K562 (cell line): Measurements from ENCODE around the gene ABCC11. TPM values are rescaled to one million over a fixed set of nuclear protein-coding genes. Genes with fewer than 3 reads are reported as not detected.

Experiments
- ATAC-seq: fragments of 200-7000 bp; cut with Tn5 transposase; 3 replicates; pipeline ENCODE4 v1.9.1; 2020; ENCODE audit warnings: moderate library complexity
- BruUV-seq: library from RNA; stranded (reverse); fragments of 400-500 nt; replicated peaks from 2 replicates; lab custom pipeline; 2021; lab: Mats Ljungman, UMichigan
- CTCF ChIA-PET: fragments of 300-600 bp; formaldehyde crosslinking; extraction: SDS; loops from one replicate; lab custom pipeline; 2021; ENCODE audit warnings: low intra/inter-chr PET ratio; lab: Yijun Ruan, JAX
- POLR2A ChIA-PET: fragments of 300-600, 350-650 bp; sonication (Branson Sonifier 250); formaldehyde crosslinking; extraction: SDS; loops from one replicate; lab custom pipeline; 2021; ENCODE audit warnings: antibody characterized with exemption, inconsistent platforms; lab: Yijun Ruan, JAX
- DNase-seq, 4 experiments: peaks; one replicate each; pipeline versions ENCODE4 v3.0.0 to v3.0.0-alpha.2; 2011 to 2018; ENCODE audit warnings: low spot score in 3 of 4, mixed read lengths in 3 of 4; ENCODE audit errors: extremely low read depth in 1 of 4
- FAIRE-seq: peaks from 2 replicates; lab custom pipeline; 2011; peaks lifted over from hg19 to GRCh38; lab: Jason Lieb, UNC
- H2AFZ ChIP-seq: 2 replicates; pipeline ENCODE4 v1.6.0; 2011; ENCODE audit warnings: low read depth, low read length, control low read depth, inconsistent platforms
- H3K27ac ChIP-seq: fragments of 200-600 bp; 3 replicates; pipeline ENCODE4 v1.8.0; 2011; ENCODE audit warnings: low read depth, mild to moderate bottlenecking, control low read depth, inconsistent platforms, low read length, moderate library complexity, mixed read lengths; ENCODE audit errors: extremely low read depth
- H3K27me3 ChIP-seq, 2 experiments: fragments of 300-600 bp in 1 of 2; 2 replicates in 1 of 2; 3 replicates in 1 of 2; pipeline versions ENCODE4 v1.6.0 to v1.8.0; 2011; ENCODE audit warnings: inconsistent platforms in 2 of 2, low read length in 2 of 2, mild to moderate bottlenecking in 1 of 2, mixed read lengths in 1 of 2, moderate library complexity in 1 of 2; ENCODE audit not compliant: control insufficient read depth in 2 of 2, insufficient read depth in 2 of 2
- H3K36me3 ChIP-seq: fragments of 300-600 bp; 3 replicates; pipeline ENCODE4 v1.8.0; 2011; ENCODE audit warnings: mild to moderate bottlenecking, low read length, inconsistent platforms; ENCODE audit not compliant: control insufficient read depth, insufficient read depth
- H3K4me1 ChIP-seq, 2 experiments: fragments of 200-600 bp in 1 of 2; replicated peaks in 1 of 2; 2 replicates in 1 of 2; 3 replicates in 1 of 2; pipeline versions ENCODE4 v1.5.1 to v1.8.0; 2011; ENCODE audit warnings: inconsistent platforms in 2 of 2, low read length in 2 of 2, mild to moderate bottlenecking in 1 of 2, mixed read lengths in 1 of 2, moderate library complexity in 1 of 2; ENCODE audit not compliant: control insufficient read depth in 2 of 2, insufficient read depth in 2 of 2
- H3K4me2 ChIP-seq: 2 replicates; pipeline ENCODE4 v1.6.1; 2011; ENCODE audit warnings: low read length, control low read depth, inconsistent platforms, mixed read lengths; ENCODE audit not compliant: insufficient read depth
- H3K4me3 ChIP-seq: fragments of 200-600 bp; sonication (generic), shearing (Covaris generic); 2 replicates; pipeline ENCODE4 v1.5.1; 2016; ENCODE audit warnings: control low read depth, inconsistent platforms
- H3K79me2 ChIP-seq: fragments of 200-600 bp; 3 replicates; pipeline ENCODE4 v1.8.0; 2011; ENCODE audit warnings: low read length, inconsistent platforms; ENCODE audit not compliant: control insufficient read depth, insufficient read depth
- H3K9ac ChIP-seq, 2 experiments: 2 replicates each; pipeline versions ENCODE4 v1.6.0 to v1.6.1; 2011; ENCODE audit warnings: low read depth in 2 of 2, low read length in 2 of 2, control low read depth in 1 of 2, inconsistent platforms in 1 of 2, mild to moderate bottlenecking in 1 of 2, mixed read lengths in 1 of 2; ENCODE audit not compliant: insufficient read depth in 1 of 2
- H3K9me1 ChIP-seq: one replicate; pipeline ENCODE4 v1.6.0; 2011; ENCODE audit warnings: inconsistent platforms, mild to moderate bottlenecking, low read length, moderate library complexity; ENCODE audit not compliant: control insufficient read depth, insufficient read depth
- H3K9me3 ChIP-seq: replicated peaks from 2 replicates; pipeline ENCODE4 v1.5.1; 2011; ENCODE audit warnings: low read depth, low read length, inconsistent platforms; ENCODE audit not compliant: control insufficient read depth, insufficient read depth
- H4K20me1 ChIP-seq: replicated peaks from 2 replicates; pipeline ENCODE4 v1.6.1; 2011; ENCODE audit warnings: low read length, inconsistent platforms, mixed read lengths; ENCODE audit not compliant: control insufficient read depth, insufficient read depth
- CREBBP ChIP-seq: IDR thresholded peaks from one replicate; pipeline ENCODE4 v1.6.1; 2012; ENCODE audit warnings: low read depth, mild to moderate bottlenecking, control low read depth, inconsistent platforms, low read length
- CSDE1 ChIP-seq, 2 experiments: fragments of 450-650 bp; IDR thresholded peaks; 2 replicates each; pipeline ENCODE4 v1.6.1; 2016; ENCODE audit warnings: mild to moderate bottlenecking in 1 of 2
- DMBX1 ChIP-seq: fragments of 250-450 bp; sonication (Bioruptor Pico); IDR thresholded peaks from 2 replicates; pipeline ENCODE4 v1.8.0; 2022; ENCODE audit warnings: inconsistent platforms, mild to moderate bottlenecking, moderate library complexity, borderline replicate concordance
- FOS ChIP-seq: IDR thresholded peaks from 3 replicates; pipeline ENCODE4 v1.6.1; 2011; ENCODE audit not compliant: insufficient read length; ENCODE audit errors: extremely low read depth
- KDM2B ChIP-seq: fragments of 250-450 bp; sonication (Bioruptor Pico); IDR thresholded peaks from 2 replicates; pipeline ENCODE4 v1.8.0; 2021; ENCODE audit warnings: mild to moderate bottlenecking, moderate library complexity
- POLR2AphosphoS2 ChIP-seq: IDR thresholded peaks from 2 replicates; pipeline ENCODE4 v1.6.1; 2012; ENCODE audit warnings: low read length, improper control_type of control experiment
- POLR2G ChIP-seq: fragments of 200-400 bp; formaldehyde crosslinking; IDR thresholded peaks from 2 replicates; pipeline ENCODE4 v1.6.1; 2017; ENCODE audit warnings: low read depth, mild to moderate bottlenecking, antibody characterized with exemption, low read length, moderate library complexity
- RBM39 ChIP-seq: fragments of 200-400 bp; formaldehyde crosslinking; optimal IDR thresholded peaks from 2 replicates; pipeline ENCODE3; 2018; ENCODE audit warnings: low read depth, low read length
- SMARCC2 ChIP-seq: fragments of 450-650 bp; IDR thresholded peaks from 2 replicates; pipeline ENCODE4 v1.6.1; 2017; ENCODE audit warnings: antibody characterized with exemption, moderate library complexity, mild to moderate bottlenecking, low read depth
- STAG1 ChIP-seq: sonication (generic); formaldehyde crosslinking; IDR thresholded peaks from 2 replicates; pipeline ENCODE4 v1.5.0; 2020; ENCODE audit warnings: missing genetic modification reagents, borderline replicate concordance
- XRCC4 ChIP-seq: IDR thresholded peaks from one replicate; pipeline ENCODE4 v1.6.1; 2011; ENCODE audit not compliant: insufficient read depth, insufficient read length; ENCODE audit errors: extremely low read depth
- WGBS: fragments of 100-300 bp; shearing (Covaris generic); methylation state at CpG from one replicate; pipeline ENCODE4 v1.1.6; 2016; ENCODE audit warnings: low coverage, mixed read lengths; ENCODE audit not compliant: insufficient coverage; ENCODE audit errors: missing lambda C conversion rate; 5-methylcytosine and 5-hydroxymethylcytosine counted together
- in situ Hi-C: fragments of 300-500 bp; cut with MboI; formaldehyde crosslinking; loops from 4 replicates; pipeline ENCODE4 v1.15.0; 2018; ENCODE audit warnings: inconsistent platforms, mixed read lengths
- intact Hi-C: fragments of 100-400 bp; cut with micrococcal nuclease; formaldehyde crosslinking; loops from 2 replicates; pipeline ENCODE4 v1.14.2; 2022
- polyA plus RNA-seq, 8 experiments: library from polyadenylated mRNA; depleted of rRNA in 4 of 8; stranded (reverse) in 5 of 8; unstranded in 3 of 8; fragments of >200 nt; fragmentation: Nextera tagmentation in 2 of 8; fragmentation: Illumina TruSeq in 1 of 8; extraction: Ambion mirVana in 2 of 8; extraction: Trizol in 1 of 8; gene quantifications; 2 replicates each; pipeline versions ENCODE4 v1.2.1 to v1.2.3, GENCODE V29; 2011 to 2014; ENCODE audit warnings: inconsistent platforms in 1 of 8, missing spikeins in 1 of 8
- total RNA-seq, 7 experiments: library from RNA; depleted of rRNA in 6 of 7; stranded (reverse); fragments of >200 nt in 6 of 7; fragmentation: Illumina TruSeq in 2 of 7; extraction: Trizol in 2 of 7; gene quantifications; 2 replicates each; pipeline versions ENCODE4 v1.2.1 to v1.2.3, GENCODE V29; 2011 to 2021; ENCODE audit warnings: low replicate concordance in 1 of 7
- TF ChIP-seq, protein P1 (sequence below): sonication (generic); formaldehyde crosslinking; IDR thresholded peaks from 2 replicates; pipeline ENCODE4 v1.8.1; 2023; ENCODE audit warnings: missing genetic modification reagents, mild to moderate bottlenecking, borderline replicate concordance

Gene ABCC11
- total and polyA plus RNA-seq, 9 of the 15 experiments (the other 6 are each of a cell fraction or from before 2014, with no cell fraction given) = 0.04 to 0.14 (median 0.04) TPM; not detected in 6

DNA sequence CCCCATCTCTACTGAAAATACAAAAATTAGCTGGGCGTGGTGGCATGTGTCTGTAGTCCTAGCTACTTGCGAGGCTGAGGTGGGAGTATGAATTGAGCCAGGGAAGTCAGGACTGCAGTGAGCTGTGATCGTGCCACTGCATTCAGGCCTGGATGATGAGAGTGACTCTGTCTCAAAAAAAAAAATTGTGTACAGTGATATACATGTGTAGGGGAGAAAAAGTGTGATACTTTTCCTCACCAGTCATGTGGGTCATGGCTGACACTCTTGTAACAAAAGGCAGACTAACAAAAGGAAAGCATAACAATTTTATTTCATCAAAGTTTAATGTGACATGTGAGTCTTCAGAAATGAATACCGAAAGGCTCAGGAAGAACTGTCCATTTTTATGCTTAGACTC, 89.5 kb downstream of the ABCC11 start:
- no peak overlapping the region for H3K9ac ChIP-seq
- H3K4me3 ChIP-seq = no peak overlapping the region

DNA sequence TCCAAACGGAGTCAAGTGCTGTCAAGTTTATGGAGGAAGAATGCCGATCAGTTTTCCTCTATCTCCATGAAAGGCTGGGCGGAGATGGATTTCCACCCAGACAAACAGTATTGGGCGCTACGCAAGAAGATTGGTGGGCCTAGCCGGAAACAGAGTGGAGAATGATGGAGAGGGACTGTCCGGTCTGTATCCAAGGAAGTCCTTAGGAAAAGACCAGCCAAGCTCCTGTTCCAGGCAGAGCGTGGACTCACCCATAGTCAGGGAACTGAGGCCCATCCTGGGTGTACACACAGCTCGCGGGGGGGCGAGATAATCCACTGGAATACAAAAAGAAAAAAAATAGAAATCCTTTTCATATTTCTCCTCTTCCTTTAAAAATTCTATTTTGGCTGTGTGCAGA, 90.0 kb downstream of the ABCC11 start:
- H3K9me1 ChIP-seq = no peaks in the 10 kb centered on the region
- H3K9me3 ChIP-seq = no peaks in the 10 kb centered on the region
- BruUV-seq = no TSS peak
- no peak overlapping the region for H2AFZ ChIP-seq
- H3K4me2 ChIP-seq = no peak overlapping the region
- 18% methylated on average over 11 of the region's 11 CpGs for WGBS
- H3K27ac ChIP-seq = no peak overlapping the region
- FAIRE-seq = no peak
- ChIA-PET CTCF (interaction anchor here (0.8 to 1.3 kb wide), 2 partner anchors 1015 to 1210 kb away, joined by 3 to 4 read pairs; no protein-coding TSS in a partner anchor), POLR2A (interaction anchor here (0.6 kb wide), 2 partner anchors 510 to 1238 kb away, joined by 3 to 4 read pairs; no protein-coding TSS in a partner anchor)
- no peak for DNase-seq
- H3K9ac ChIP-seq = no peak overlapping the region
- no peaks in the 10 kb centered on the region for H3K36me3 ChIP-seq
- no peak for ATAC-seq
- H3K27me3 ChIP-seq = peaks cover 12 to 46% of the 10 kb centered on the region in 2 experiments; a peak in 3 of 5 replicates
- intact Hi-C loops (loop anchor here (2.0 to 10.0 kb wide), 3 partner anchors 39 to 1121 kb away; no protein-coding TSS in a partner anchor), in situ Hi-C loops (no loop called here)
- TF ChIP-seq KDM2B (CRISPR knock-in tag) = no peak
- TF ChIP-seq, protein P1, sequence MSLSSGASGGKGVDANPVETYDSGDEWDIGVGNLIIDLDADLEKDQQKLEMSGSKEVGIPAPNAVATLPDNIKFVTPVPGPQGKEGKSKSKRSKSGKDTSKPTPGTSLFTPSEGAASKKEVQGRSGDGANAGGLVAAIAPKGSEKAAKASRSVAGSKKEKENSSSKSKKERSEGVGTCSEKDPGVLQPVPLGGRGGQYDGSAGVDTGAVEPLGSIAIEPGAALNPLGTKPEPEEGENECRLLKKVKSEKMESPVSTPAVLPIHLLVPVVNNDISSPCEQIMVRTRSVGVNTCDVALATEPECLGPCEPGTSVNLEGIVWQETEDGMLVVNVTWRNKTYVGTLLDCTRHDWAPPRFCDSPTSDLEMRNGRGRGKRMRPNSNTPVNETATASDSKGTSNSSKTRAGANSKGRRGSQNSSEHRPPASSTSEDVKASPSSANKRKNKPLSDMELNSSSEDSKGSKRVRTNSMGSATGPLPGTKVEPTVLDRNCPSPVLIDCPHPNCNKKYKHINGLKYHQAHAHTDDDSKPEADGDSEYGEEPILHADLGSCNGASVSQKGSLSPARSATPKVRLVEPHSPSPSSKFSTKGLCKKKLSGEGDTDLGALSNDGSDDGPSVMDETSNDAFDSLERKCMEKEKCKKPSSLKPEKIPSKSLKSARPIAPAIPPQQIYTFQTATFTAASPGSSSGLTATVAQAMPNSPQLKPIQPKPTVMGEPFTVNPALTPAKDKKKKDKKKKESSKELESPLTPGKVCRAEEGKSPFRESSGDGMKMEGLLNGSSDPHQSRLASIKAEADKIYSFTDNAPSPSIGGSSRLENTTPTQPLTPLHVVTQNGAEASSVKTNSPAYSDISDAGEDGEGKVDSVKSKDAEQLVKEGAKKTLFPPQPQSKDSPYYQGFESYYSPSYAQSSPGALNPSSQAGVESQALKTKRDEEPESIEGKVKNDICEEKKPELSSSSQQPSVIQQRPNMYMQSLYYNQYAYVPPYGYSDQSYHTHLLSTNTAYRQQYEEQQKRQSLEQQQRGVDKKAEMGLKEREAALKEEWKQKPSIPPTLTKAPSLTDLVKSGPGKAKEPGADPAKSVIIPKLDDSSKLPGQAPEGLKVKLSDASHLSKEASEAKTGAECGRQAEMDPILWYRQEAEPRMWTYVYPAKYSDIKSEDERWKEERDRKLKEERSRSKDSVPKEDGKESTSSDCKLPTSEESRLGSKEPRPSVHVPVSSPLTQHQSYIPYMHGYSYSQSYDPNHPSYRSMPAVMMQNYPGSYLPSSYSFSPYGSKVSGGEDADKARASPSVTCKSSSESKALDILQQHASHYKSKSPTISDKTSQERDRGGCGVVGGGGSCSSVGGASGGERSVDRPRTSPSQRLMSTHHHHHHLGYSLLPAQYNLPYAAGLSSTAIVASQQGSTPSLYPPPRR (CRISPR knock-in tag) = no peak
- TF ChIP-seq FOS = no peak
- no peak for TF ChIP-seq CSDE1 (IDR thresholded peaks at IDR 0.05)
- no peaks in the 10 kb centered on the region for H3K79me2 ChIP-seq
- peaks cover 0 to 3% of the 10 kb centered on the region in 2 experiments; a peak in 2 of 5 replicates for H3K4me1 ChIP-seq
- H3K4me3 ChIP-seq = no peak overlapping the region
- no peaks in the 10 kb centered on the region for H4K20me1 ChIP-seq

More for the DNA sequence above, 89.5 kb downstream of the ABCC11 start:
- ChIA-PET POLR2A (interaction anchor here (0.6 kb wide), 1 partner anchor 1239 kb away, joined by 3 read pairs; no protein-coding TSS in a partner anchor), CTCF (no interaction called here)
- Histone ChIP-seq H3K4me2 (no peak overlapping the region), H3K36me3 (no peaks in the 10 kb centered on the region), H3K27me3 (peaks cover 7 to 47% of the 10 kb centered on the region in 2 experiments; a peak in 3 of 5 replicates), H2AFZ (no peak overlapping the region), H3K27ac (no peak overlapping the region), H3K9me1 (no peaks in the 10 kb centered on the region), H4K20me1 (no peaks in the 10 kb centered on the region), H3K79me2 (no peaks in the 10 kb centered on the region), H3K9me3 (no peaks in the 10 kb centered on the region), H3K4me1 (peaks cover 0 to 3% of the 10 kb centered on the region in 2 experiments; a peak in 2 of 5 replicates)
- in situ Hi-C loops (no loop called here), intact Hi-C loops (loop anchor here (2.0 to 10.0 kb wide), 3 partner anchors 39 to 1121 kb away; no protein-coding TSS in a partner anchor)
- no peak for ATAC-seq
- no peak for FAIRE-seq
- TF ChIP-seq SMARCC2 (no peak), RBM39 (no peak), POLR2AphosphoS2 (no peak), STAG1 (CRISPR knock-in tag) (no peak), DMBX1 (no peak), XRCC4 (no peak), POLR2G (no peak), CREBBP (no peak)
- no TSS peak for BruUV-seq
- WGBS = 0% methylated on average over 4 of the region's 4 CpGs
- no peak for DNase-seq
